H1 (cell line): ENCODE results near the gene KIF2C. TPM values are rescaled to one million over a fixed set of nuclear protein-coding genes. Genes with fewer than 3 reads are reported as not detected.

ENCODE experiments used
- CTCF ChIA-PET: fragments of 300-600 bp; sonication (Branson Sonifier 250); formaldehyde crosslinking; loops from one replicate; lab custom pipeline; 2021; ENCODE audit not compliant: partially characterized antibody; lab: Charles Lee
- POLR2A ChIA-PET: fragments of 300-600 bp; sonication (Branson Sonifier 250); formaldehyde crosslinking; loops from one replicate; lab custom pipeline; 2021; ENCODE audit warnings: inconsistent platforms; ENCODE audit not compliant: partially characterized antibody; lab: Charles Lee
- DNase-seq, 2 experiments: peaks; one replicate each; pipeline versions ENCODE4 v3.0.0 to v3.0.0-alpha.2; 2010 to 2022; ENCODE audit warnings: low spot score in 2 of 2, low read depth in 1 of 2, mixed read lengths in 1 of 2
- FAIRE-seq: peaks from 2 replicates; lab custom pipeline; 2011; peaks lifted over from hg19 to GRCh38; lab: Jason Lieb, UNC
- H2AFZ ChIP-seq: 2 replicates; pipeline ENCODE4 v1.8.1; 2012; ENCODE audit warnings: low read length, inconsistent platforms
- H2AK5ac ChIP-seq: 2 replicates; pipeline ENCODE4 v1.6.1; 2013; ENCODE audit warnings: low read depth, low read length
- H2BK120ac ChIP-seq: replicated peaks from 2 replicates; pipeline ENCODE3; 2013; ENCODE audit warnings: low read depth, low read length, inconsistent platforms
- H2BK12ac ChIP-seq: 2 replicates; pipeline ENCODE4 v1.6.1; 2013; ENCODE audit warnings: low read depth, low read length
- H2BK15ac ChIP-seq: 2 replicates; pipeline ENCODE4 v1.6.1; 2013; ENCODE audit warnings: low read length
- H2BK20ac ChIP-seq: 2 replicates; pipeline ENCODE4 v1.6.1; 2013; ENCODE audit warnings: low read length
- H2BK5ac ChIP-seq: 2 replicates; pipeline ENCODE4 v1.6.1; 2013; ENCODE audit warnings: low read depth, low read length
- H3K14ac ChIP-seq: 2 replicates; pipeline ENCODE4 v1.6.1; 2013; ENCODE audit warnings: inconsistent platforms; ENCODE audit not compliant: insufficient read length
- H3K18ac ChIP-seq: 2 replicates; pipeline ENCODE4 v1.6.1; 2013; ENCODE audit warnings: low read length; ENCODE audit errors: extremely low read depth
- H3K23ac ChIP-seq: 2 replicates; pipeline ENCODE4 v1.6.1; 2013; ENCODE audit warnings: inconsistent platforms; ENCODE audit not compliant: insufficient read length
- H3K23me2 ChIP-seq: 2 replicates; pipeline ENCODE4 v1.6.1; 2013; ENCODE audit warnings: low read depth, low read length
- H3K27ac ChIP-seq: 2 replicates; pipeline ENCODE4 v1.6.1; 2011; ENCODE audit warnings: low read depth, low read length, inconsistent platforms
- H3K27me3 ChIP-seq, 4 experiments: replicated peaks in 1 of 4; 1 replicate in 1 of 4; 2 replicates in 3 of 4; pipeline versions ENCODE4 v1.6.1 to v1.8.1; 2011 to 2013; ENCODE audit warnings: low read length in 3 of 4, mild to moderate bottlenecking in 3 of 4, inconsistent platforms in 2 of 4, mixed read lengths in 2 of 4, moderate library complexity in 1 of 4; ENCODE audit not compliant: control insufficient read depth in 3 of 4, insufficient read depth in 3 of 4; ENCODE audit errors: extremely low read depth in 1 of 4
- H3K36me3 ChIP-seq, 4 experiments: 2 replicates each; pipeline versions ENCODE4 v1.6.1 to v1.8.1; 2011 to 2013; ENCODE audit warnings: mild to moderate bottlenecking in 4 of 4, low read length in 3 of 4, moderate library complexity in 2 of 4, control low read depth in 1 of 4, inconsistent platforms in 1 of 4; ENCODE audit not compliant: insufficient read depth in 4 of 4, control insufficient read depth in 2 of 4
- H3K4ac ChIP-seq: replicated peaks from 2 replicates; pipeline ENCODE3; 2013; ENCODE audit warnings: low read length, low read depth, mixed read lengths, inconsistent platforms; ENCODE audit not compliant: insufficient read length
- H3K4me1 ChIP-seq, 4 experiments: replicated peaks in 1 of 4; 1 replicate in 1 of 4; 2 replicates in 3 of 4; pipeline versions ENCODE4 v1.6.1 to v1.8.1; 2011 to 2013; ENCODE audit warnings: low read length in 3 of 4, inconsistent platforms in 2 of 4, mixed read lengths in 1 of 4; ENCODE audit not compliant: insufficient read depth in 4 of 4, control insufficient read depth in 3 of 4
- H3K4me2 ChIP-seq, 2 experiments: 2 replicates each; pipeline versions ENCODE4 v1.6.1 to v1.8.1; 2011 to 2013; ENCODE audit warnings: low read depth in 2 of 2, low read length in 2 of 2, control low read depth in 1 of 2, inconsistent platforms in 1 of 2, mild to moderate bottlenecking in 1 of 2; ENCODE audit not compliant: insufficient read depth in 1 of 2
- H3K4me3 ChIP-seq, 4 experiments: fragments of 200-600, 300-600 bp in 1 of 4; sonication (generic), shearing (Covaris generic), sonication (Bioruptor Twin) in 1 of 4; 2 replicates each; pipeline versions ENCODE4 v1.5.1 to v1.8.1; 2011 to 2016; ENCODE audit warnings: low read length in 4 of 4, low read depth in 3 of 4, control low read depth in 2 of 4, inconsistent platforms in 2 of 4, mild to moderate bottlenecking in 2 of 4, mixed read lengths in 1 of 4, moderate library complexity in 1 of 4; ENCODE audit not compliant: insufficient read depth in 2 of 4; ENCODE audit errors: extremely low read depth in 1 of 4
- H3K56ac ChIP-seq: replicated peaks from 2 replicates; pipeline ENCODE3; 2013; ENCODE audit warnings: low read depth, mild to moderate bottlenecking, mixed read lengths, low read length, inconsistent platforms; ENCODE audit not compliant: insufficient read length
- H3K79me1 ChIP-seq: 2 replicates; pipeline ENCODE4 v1.6.1; 2013; ENCODE audit warnings: low read depth, low read length, control low read depth
- H3K79me2 ChIP-seq, 2 experiments: 2 replicates each; pipeline versions ENCODE4 v1.6.1 to v1.8.1; 2012 to 2013; ENCODE audit warnings: low read length in 2 of 2, mild to moderate bottlenecking in 2 of 2, inconsistent platforms in 1 of 2; ENCODE audit not compliant: insufficient read depth in 2 of 2, control insufficient read depth in 1 of 2
- H3K9ac ChIP-seq, 4 experiments: replicated peaks in 1 of 4; 1 replicate in 1 of 4; 2 replicates in 3 of 4; pipeline versions ENCODE4 v1.6.1 to v1.8.1; 2011 to 2013; ENCODE audit warnings: low read depth in 3 of 4, low read length in 3 of 4, control low read depth in 2 of 4, mild to moderate bottlenecking in 2 of 4, moderate library complexity in 2 of 4, inconsistent platforms in 1 of 4; ENCODE audit errors: extremely low read depth in 1 of 4
- H3K9me3 ChIP-seq, 2 experiments: 2 replicates each; pipeline versions ENCODE4 v1.6.1 to v1.8.1; 2012 to 2013; ENCODE audit warnings: mild to moderate bottlenecking in 2 of 2, moderate library complexity in 2 of 2, control low read depth in 1 of 2, inconsistent platforms in 1 of 2, low read depth in 1 of 2, low read length in 1 of 2, mixed read lengths in 1 of 2; ENCODE audit not compliant: insufficient read depth in 2 of 2
- H4K20me1 ChIP-seq, 2 experiments: replicated peaks in 1 of 2; 2 replicates each; pipeline versions ENCODE3 to v1.8.1; 2011 to 2013; ENCODE audit warnings: inconsistent platforms in 2 of 2, low read length in 2 of 2, mild to moderate bottlenecking in 1 of 2; ENCODE audit not compliant: insufficient read depth in 2 of 2, control insufficient read depth in 1 of 2
- H4K5ac ChIP-seq: 2 replicates; pipeline ENCODE4 v1.6.1; 2013; ENCODE audit warnings: low read length, low read depth, mixed read lengths, inconsistent platforms; ENCODE audit not compliant: insufficient read length
- H4K8ac ChIP-seq: 2 replicates; pipeline ENCODE4 v1.8.0; 2013; ENCODE audit warnings: mild to moderate bottlenecking, moderate library complexity, low read length, inconsistent platforms; ENCODE audit not compliant: insufficient read depth; ENCODE audit errors: extremely low read depth
- H4K91ac ChIP-seq: replicated peaks from 2 replicates; pipeline ENCODE3; 2013; ENCODE audit warnings: low read length, mixed read lengths, inconsistent platforms; ENCODE audit not compliant: insufficient read length
- WGBS, 2 experiments: shearing (Covaris generic) in 1 of 2; methylation state at CpG; one replicate each; pipeline versions ENCODE4 v1.1.6 to v1.1.7; 2013 to 2015; ENCODE audit warnings: low lambda C conversion rate in 2 of 2, mixed read lengths in 2 of 2, inconsistent platforms in 1 of 2, low coverage in 1 of 2, missing lambda C conversion rate in 1 of 2; ENCODE audit not compliant: insufficient replicate concordance in 2 of 2, insufficient coverage in 1 of 2, insufficient read length in 1 of 2; ENCODE audit errors: extremely low coverage in 1 of 2, missing lambda C conversion rate in 1 of 2; 5-methylcytosine and 5-hydroxymethylcytosine counted together
- polyA plus RNA-seq, 7 experiments: library from polyadenylated mRNA; depleted of rRNA in 3 of 7; stranded (reverse) in 5 of 7; unstranded in 2 of 7; fragments of >200 nt in 5 of 7; fragments of 200-250 nt in 2 of 7; gene quantifications; 1 replicate in 5 of 7; 2 replicates in 1 of 7; 4 replicates in 1 of 7; pipeline versions ENCODE4 v1.2.1 to v1.2.3, GENCODE V29; 2011 to 2013; ENCODE audit warnings: missing spikeins in 2 of 7, mixed read lengths in 2 of 7
- total RNA-seq: library from RNA; stranded (reverse); fragmentation: NEBNext Ultra II Directional; extraction: Animal tissue kit (Norgen Biotek cat#: 25700); gene quantifications from 2 replicates; pipeline ENCODE4 v1.2.1, GENCODE V29; 2021
- TF ChIP-seq, protein P1 (sequence below): IDR thresholded peaks from 2 replicates; pipeline ENCODE4 v1.6.1; 2011; ENCODE audit warnings: low read depth, mild to moderate bottlenecking, low read length; ENCODE audit not compliant: insufficient read depth
- TF ChIP-seq, protein P2 (sequence below), 3 experiments: IDR thresholded peaks; 1 replicate in 2 of 3; 2 replicates in 1 of 3; pipeline versions ENCODE4 v1.5.1 to v1.6.1; 2011; ENCODE audit warnings: low read length in 3 of 3, mild to moderate bottlenecking in 3 of 3, inconsistent platforms in 2 of 3, low read depth in 1 of 3, moderate library complexity in 1 of 3; ENCODE audit not compliant: insufficient read depth in 1 of 3; ENCODE audit errors: control extremely low read depth in 1 of 3

Gene KIF2C
- total and polyA plus RNA-seq, 2 of the 8 experiments (the other 6 are each of a cell fraction or from before 2014, with no cell fraction given) = 41.8 to 68.1 TPM

DNA sequence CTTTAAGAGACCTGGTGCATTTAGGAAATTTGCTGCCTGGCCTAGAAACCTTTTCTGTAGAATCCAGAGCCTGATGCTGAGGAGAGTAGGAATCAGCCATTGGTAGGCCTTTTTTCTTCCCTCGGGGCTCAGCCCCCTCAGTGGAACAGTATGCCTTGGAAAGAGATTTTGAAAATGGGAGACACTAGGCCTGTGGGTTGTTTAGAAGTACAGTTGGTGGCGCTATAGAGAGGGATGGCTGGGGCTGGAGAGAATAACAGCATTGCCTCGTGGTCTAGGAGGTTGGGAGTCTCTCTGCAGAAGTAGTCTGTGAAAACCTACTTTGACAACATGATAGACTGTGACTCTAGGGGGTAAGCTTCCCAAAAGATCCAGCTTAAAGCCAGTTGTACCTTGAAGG is 8.2 kb downstream of the KIF2C start:
- H3K79me2 ChIP-seq = peaks cover 0 to 7% of the 10 kb centered on the region in 2 experiments; a peak in 1 of 4 replicates

More for the DNA sequence above, 8.2 kb downstream of the KIF2C start:
- POLR2A ChIA-PET = interaction anchor here (0.6 to 10.5 kb wide), 8 partner anchors 12 to 818 kb away, joined by 3 to 120 read pairs (median 4); partner anchors contain the start of genes BTBD19 and RPS8
- Histone ChIP-seq H3K4me2 (no peak overlapping the region), H3K9me3 (no peaks in the 10 kb centered on the region), H2BK20ac (no peak overlapping the region), H2BK5ac (no peak overlapping the region), H3K4me1 (no peaks in the 10 kb centered on the region), H3K4me3 (no peak overlapping the region), H4K20me1 (peaks cover 0 to 2% of the 10 kb centered on the region in 2 experiments), H3K79me1 (peaks cover 4% of the 10 kb centered on the region), H3K23me2 (no peaks in the 10 kb centered on the region), H3K36me3 (peaks cover 30 to 65% (median 48%) of the 10 kb centered on the region in 4 experiments), H2BK120ac (no peak overlapping the region), H3K27ac (no peak overlapping the region), H3K9ac (no peak overlapping the region), H3K27me3 (no peaks in the 10 kb centered on the region), H3K56ac (no peak overlapping the region), H2BK12ac (no peak overlapping the region), H4K8ac (no peak overlapping the region), H2AK5ac (no peak overlapping the region), H3K4ac (no peak overlapping the region), H2AFZ (no peak overlapping the region), H4K91ac (no peak overlapping the region), H3K14ac (no peak overlapping the region), H2BK15ac (no peak overlapping the region), H4K5ac (no peak overlapping the region), H3K18ac (no peak overlapping the region), H3K23ac (no peak overlapping the region)
- FAIRE-seq (no peak), DNase-seq (no peak)
- CTCF ChIA-PET = interaction anchor here (0.6 to 7.9 kb wide), 18 partner anchors 9 to 1312 kb away, joined by 3 to 42 read pairs (median 5); partner anchors contain the start of gene RNU5D-1
- 80% methylated on average over 3 of the region's 3 CpGs; no CpG with 5 or more reads in 1 of the 2 experiments for WGBS, 2 experiments
- TF ChIP-seq, protein P1, sequence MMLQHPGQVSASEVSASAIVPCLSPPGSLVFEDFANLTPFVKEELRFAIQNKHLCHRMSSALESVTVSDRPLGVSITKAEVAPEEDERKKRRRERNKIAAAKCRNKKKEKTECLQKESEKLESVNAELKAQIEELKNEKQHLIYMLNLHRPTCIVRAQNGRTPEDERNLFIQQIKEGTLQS = no peak
- TF ChIP-seq, protein P2, sequence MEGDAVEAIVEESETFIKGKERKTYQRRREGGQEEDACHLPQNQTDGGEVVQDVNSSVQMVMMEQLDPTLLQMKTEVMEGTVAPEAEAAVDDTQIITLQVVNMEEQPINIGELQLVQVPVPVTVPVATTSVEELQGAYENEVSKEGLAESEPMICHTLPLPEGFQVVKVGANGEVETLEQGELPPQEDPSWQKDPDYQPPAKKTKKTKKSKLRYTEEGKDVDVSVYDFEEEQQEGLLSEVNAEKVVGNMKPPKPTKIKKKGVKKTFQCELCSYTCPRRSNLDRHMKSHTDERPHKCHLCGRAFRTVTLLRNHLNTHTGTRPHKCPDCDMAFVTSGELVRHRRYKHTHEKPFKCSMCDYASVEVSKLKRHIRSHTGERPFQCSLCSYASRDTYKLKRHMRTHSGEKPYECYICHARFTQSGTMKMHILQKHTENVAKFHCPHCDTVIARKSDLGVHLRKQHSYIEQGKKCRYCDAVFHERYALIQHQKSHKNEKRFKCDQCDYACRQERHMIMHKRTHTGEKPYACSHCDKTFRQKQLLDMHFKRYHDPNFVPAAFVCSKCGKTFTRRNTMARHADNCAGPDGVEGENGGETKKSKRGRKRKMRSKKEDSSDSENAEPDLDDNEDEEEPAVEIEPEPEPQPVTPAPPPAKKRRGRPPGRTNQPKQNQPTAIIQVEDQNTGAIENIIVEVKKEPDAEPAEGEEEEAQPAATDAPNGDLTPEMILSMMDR (IDR thresholded peaks at IDR 0.05; ENCODE audit: control extremely low read depth in 1 of 3, insufficient read depth in 1 of 3, low read depth in 1 of 3, low read length in 3 of 3) = peak; percentile 13 to 47 (median 32); a peak in 3 of 4 replicates
